ENCODE results near the gene SLC35A2. TPM values are rescaled to one million over a fixed set of nuclear protein-coding genes. Genes with fewer than 3 reads are reported as not detected.
"Not testable (repeated sequence)": the region's sequence is repeated elsewhere in the genome, so short reads cannot be mapped to it uniquely, and the experiment has no call there.

The SLC35A2 gene
- total RNA-seq, 2 donors from 2014 or later: 12.8 to 30.7 TPM

DNA sequence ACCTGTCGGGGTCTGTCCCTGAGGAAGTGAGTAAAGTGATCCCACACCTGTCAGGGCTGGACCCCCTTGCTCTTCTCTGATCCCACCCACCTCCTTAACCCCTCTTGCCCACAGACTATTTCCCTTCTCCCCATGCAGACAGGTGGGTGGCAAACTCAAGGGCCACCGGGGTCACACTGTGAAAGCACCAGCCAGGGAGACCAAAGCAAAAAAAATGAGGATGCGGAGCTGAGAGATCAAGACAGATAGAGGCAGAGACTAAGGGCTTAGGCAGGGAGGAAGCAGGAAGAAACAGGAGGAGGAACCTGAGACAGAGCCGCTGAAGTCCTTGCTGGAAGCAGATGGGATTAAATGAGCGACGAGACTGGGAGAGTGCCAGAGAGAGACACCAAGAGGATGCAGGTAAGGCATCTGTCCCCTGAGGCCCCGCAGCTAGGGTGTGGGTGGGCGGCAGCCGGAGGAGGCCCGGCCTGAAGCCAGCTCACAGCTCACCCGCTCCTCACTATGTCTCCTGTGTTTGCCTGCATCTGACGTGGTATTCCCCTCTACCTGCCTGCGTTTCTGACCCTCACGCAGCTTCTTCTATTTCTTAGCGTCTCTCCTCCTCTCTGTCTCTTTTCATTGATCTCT is 21.0 kb downstream of the SLC35A2 start:
- Histone ChIP-seq H3K27ac (no peak overlapping the region), H3K36me3 (no peaks in the 10 kb centered on the region), H3K4me3 (peak overlapping the region; percentile 85), H3K4me1 (ENCODE audit: control insufficient read depth in 1 of 2, low read depth in 2 of 2) (peaks cover 0 to 10% of the 10 kb centered on the region in 2 donors), H3K27me3 (replicated peaks; ENCODE audit: insufficient read depth) (no peaks in the 10 kb centered on the region), H3K9me3 (no peaks in the 10 kb centered on the region)
- DNase-seq (ENCODE audit: low spot score) (no peak), ATAC-seq (ENCODE audit: insufficient number of reproducible peaks, low FRiP score, low read depth) (no peak)
- TF ChIP-seq, protein P1, sequence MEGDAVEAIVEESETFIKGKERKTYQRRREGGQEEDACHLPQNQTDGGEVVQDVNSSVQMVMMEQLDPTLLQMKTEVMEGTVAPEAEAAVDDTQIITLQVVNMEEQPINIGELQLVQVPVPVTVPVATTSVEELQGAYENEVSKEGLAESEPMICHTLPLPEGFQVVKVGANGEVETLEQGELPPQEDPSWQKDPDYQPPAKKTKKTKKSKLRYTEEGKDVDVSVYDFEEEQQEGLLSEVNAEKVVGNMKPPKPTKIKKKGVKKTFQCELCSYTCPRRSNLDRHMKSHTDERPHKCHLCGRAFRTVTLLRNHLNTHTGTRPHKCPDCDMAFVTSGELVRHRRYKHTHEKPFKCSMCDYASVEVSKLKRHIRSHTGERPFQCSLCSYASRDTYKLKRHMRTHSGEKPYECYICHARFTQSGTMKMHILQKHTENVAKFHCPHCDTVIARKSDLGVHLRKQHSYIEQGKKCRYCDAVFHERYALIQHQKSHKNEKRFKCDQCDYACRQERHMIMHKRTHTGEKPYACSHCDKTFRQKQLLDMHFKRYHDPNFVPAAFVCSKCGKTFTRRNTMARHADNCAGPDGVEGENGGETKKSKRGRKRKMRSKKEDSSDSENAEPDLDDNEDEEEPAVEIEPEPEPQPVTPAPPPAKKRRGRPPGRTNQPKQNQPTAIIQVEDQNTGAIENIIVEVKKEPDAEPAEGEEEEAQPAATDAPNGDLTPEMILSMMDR (IDR thresholded peaks at IDR 0.05): no peak

DNA sequence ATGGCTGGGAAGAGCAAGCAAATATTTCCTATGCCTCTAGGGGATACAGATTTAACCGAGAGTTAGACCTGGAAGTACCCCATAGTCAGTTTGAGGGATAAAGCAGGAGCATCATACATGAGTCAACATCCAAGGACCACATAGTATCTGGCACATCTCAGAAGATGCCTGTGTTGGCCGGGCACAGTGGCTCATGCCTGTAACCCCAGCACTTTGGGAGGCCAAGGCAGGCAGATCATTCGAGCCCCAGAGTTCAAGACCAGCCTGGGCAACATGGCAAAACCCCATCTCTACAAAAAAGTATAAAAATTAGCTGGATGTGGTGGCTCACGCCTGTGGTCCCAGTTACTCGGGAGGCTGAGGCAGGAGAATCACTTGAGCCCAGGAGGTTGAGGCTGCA is 24.9 kb downstream of the SLC35A2 start:
- ATAC-seq (ENCODE audit: insufficient number of reproducible peaks, low FRiP score, low read depth); H3K4me3 ChIP-seq; H3K36me3 ChIP-seq; H3K27me3 ChIP-seq (replicated peaks; ENCODE audit: insufficient read depth); H3K9me3 ChIP-seq; H3K27ac ChIP-seq; H3K4me1 ChIP-seq (ENCODE audit: control insufficient read depth in 1 of 2, low read depth in 2 of 2); DNase-seq (ENCODE audit: low spot score): not testable (repeated sequence)

DNA sequence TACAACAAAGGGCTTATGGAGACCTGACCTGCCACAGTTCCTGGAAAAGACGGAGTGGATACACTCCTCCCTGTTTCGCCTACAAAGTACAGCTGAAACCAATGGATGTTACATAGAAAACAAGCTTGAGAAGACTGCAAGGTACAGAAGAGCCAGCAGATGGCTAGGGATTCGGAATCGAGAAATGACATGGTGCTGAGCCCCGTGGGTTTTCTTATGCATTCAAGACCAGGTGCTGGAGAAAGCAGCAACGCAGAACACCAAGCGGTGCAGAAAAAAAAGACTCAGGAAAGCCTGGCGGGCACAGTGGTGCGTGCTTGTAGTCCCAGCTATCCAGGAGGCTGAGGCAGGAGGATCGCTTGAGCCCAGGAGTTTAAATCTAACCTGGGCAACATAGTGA is 27.7 kb downstream of the SLC35A2 start:
- Histone ChIP-seq H3K9me3 (no peaks in the 10 kb centered on the region), H3K27me3 (replicated peaks; ENCODE audit: insufficient read depth) (no peaks in the 10 kb centered on the region), H3K4me3 (no peak overlapping the region), H3K27ac (no peak overlapping the region), H3K4me1 (ENCODE audit: control insufficient read depth in 1 of 2, low read depth in 2 of 2) (no peaks in the 10 kb centered on the region), H3K36me3 (no peaks in the 10 kb centered on the region)
- TF ChIP-seq, protein P1 (IDR thresholded peaks at IDR 0.05): no peak
- no peak for ATAC-seq (ENCODE audit: insufficient number of reproducible peaks, low FRiP score, low read depth)
- no peak for DNase-seq (ENCODE audit: low spot score)

DNA sequence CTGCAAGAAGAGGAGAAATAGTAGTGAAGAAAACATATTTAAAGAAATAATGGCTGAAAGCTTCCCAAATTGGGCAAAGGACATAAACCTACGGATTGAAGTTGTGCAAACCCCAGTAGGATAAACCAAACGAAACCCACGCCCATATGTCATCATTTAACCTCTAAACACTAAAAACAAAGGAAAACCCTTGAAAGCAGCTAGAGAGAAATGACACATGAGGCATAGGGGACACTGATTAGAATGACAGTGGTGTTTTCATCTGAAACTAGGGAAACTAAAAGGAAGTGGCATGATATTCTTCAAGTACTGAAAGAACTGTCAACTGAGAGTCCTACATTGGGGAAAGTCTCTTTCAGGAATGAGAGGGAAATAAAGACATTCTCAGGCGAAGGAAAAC is 34.5 kb downstream of the SLC35A2 start:
- not testable (repeated sequence) for H3K9me3 ChIP-seq; H3K4me1 ChIP-seq (ENCODE audit: control insufficient read depth in 1 of 2, low read depth in 2 of 2); DNase-seq (ENCODE audit: low spot score); H3K27me3 ChIP-seq (replicated peaks; ENCODE audit: insufficient read depth); H3K4me3 ChIP-seq; ATAC-seq (ENCODE audit: insufficient number of reproducible peaks, low FRiP score, low read depth); H3K36me3 ChIP-seq; H3K27ac ChIP-seq

DNA sequence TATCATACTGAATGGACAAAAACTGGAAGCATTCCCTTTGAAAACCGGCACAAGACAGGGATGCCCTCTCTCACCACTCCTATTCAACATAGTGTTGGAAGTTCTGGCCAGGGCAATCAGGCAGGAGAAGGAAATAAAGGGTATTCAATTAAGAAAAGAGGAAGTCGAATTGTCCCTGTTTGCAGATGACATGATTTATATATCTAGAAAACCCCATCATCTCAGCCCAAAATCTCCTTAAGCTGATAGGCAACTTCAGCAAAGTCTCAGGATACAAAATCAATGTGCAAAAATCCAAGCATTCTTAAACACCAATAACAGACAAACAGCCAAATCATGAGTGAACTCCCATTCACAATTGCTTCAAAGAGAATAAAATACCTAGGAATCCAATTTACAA is 39.4 kb downstream of the SLC35A2 start:
- H3K4me1 ChIP-seq (ENCODE audit: control insufficient read depth in 1 of 2, low read depth in 2 of 2); H3K36me3 ChIP-seq; H3K4me3 ChIP-seq; ATAC-seq (ENCODE audit: insufficient number of reproducible peaks, low FRiP score, low read depth); H3K27me3 ChIP-seq (replicated peaks; ENCODE audit: insufficient read depth); DNase-seq (ENCODE audit: low spot score); H3K27ac ChIP-seq; H3K9me3 ChIP-seq: not testable (repeated sequence)

DNA sequence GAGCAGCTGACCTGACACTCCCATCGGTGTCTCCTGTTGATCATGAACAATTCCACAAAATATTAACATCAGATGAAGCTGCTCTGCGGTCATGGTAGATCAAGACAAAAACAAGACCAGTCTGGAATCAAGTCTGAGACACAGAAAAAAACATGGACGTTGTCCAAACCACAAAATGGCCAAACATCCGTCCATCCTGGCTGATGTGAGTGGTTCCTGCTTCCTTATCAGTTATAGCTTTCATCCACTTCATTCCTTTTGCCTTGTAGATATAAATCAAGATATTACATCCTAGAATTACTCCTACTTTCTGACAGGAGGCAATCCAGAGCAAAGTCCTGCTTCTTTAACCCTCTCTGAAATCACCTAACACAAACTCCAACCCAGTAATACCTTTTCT is 47.2 kb downstream of the SLC35A2 start:
- Histone ChIP-seq H3K9me3 (no peaks in the 10 kb centered on the region), H3K4me3 (no peak overlapping the region), H3K4me1 (ENCODE audit: control insufficient read depth in 1 of 2, low read depth in 2 of 2) (no peaks in the 10 kb centered on the region), H3K27me3 (replicated peaks; ENCODE audit: insufficient read depth) (no peaks in the 10 kb centered on the region), H3K27ac (no peak overlapping the region), H3K36me3 (no peaks in the 10 kb centered on the region)
- TF ChIP-seq, protein P1 (IDR thresholded peaks at IDR 0.05): no peak
- ATAC-seq (ENCODE audit: insufficient number of reproducible peaks, low FRiP score, low read depth) (no peak), DNase-seq (ENCODE audit: low spot score) (no peak)

DNA sequence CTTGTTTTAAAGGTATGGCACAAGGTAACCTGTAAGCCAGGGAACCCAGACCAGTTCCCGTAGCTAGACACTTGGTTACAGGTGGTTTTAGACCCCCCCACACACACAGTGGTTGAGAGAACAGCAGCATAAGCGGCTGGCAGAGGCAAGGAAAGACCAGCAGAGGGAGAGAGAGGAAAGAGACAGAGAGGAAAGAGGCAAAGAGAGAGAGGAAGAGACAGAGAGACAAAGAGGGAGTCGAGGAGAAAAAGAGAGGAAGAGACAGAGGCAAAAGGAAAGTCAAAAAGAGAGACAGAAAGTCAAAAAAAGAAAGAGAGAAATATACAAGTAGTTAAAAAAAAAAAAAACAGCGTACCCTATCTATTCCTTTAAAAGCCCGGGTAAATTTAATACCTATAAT is 56.5 kb downstream of the SLC35A2 start:
- no peak overlapping the region for H3K27ac ChIP-seq
- TF ChIP-seq, protein P1 (IDR thresholded peaks at IDR 0.05): no peak
- H3K36me3 ChIP-seq: no peaks in the 10 kb centered on the region
- no peaks in the 10 kb centered on the region for H3K27me3 ChIP-seq (replicated peaks; ENCODE audit: insufficient read depth)
- no peaks in the 10 kb centered on the region for H3K4me1 ChIP-seq (ENCODE audit: control insufficient read depth in 1 of 2, low read depth in 2 of 2)
- DNase-seq (ENCODE audit: low spot score): no peak
- ATAC-seq (ENCODE audit: insufficient number of reproducible peaks, low FRiP score, low read depth): no peak
- H3K9me3 ChIP-seq: no peaks in the 10 kb centered on the region
- no peak overlapping the region for H3K4me3 ChIP-seq

DNA sequence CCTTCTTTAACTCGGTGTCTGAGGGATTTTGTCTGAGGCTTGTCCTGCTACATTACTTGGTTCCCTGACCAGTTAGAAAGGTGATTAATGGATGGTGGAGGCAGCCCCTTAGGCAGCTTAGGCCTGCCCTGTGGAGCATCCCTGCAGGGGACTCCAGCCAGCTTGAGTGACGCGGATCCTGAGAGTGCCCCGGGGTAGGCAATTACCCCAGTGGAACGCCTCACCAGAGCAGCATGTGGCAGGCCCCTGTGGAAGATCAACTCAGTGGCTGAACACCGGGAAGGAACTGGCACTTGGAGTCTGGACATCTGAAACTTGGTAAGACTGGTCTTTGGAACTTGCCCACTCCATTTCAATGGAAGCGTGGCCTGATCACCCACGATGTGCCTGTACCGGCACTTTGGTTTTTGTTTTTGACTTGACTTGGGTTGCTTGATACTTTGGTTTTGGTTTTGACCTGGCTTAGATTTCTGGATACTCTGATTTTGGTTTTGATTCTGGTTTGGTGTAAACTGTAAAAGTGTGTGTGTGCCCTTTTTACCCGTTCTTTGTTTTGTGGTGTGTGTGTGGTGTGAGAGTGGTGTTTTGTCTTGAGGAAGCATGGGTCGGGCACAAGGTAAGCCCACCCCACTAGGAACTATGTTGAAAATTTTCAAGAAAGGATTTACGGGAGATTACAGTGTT is 57.2 kb downstream of the SLC35A2 start:
- H3K9me3 ChIP-seq; H3K36me3 ChIP-seq; H3K27me3 ChIP-seq (replicated peaks; ENCODE audit: insufficient read depth); H3K27ac ChIP-seq; ATAC-seq (ENCODE audit: insufficient number of reproducible peaks, low FRiP score, low read depth); H3K4me1 ChIP-seq (ENCODE audit: control insufficient read depth in 1 of 2, low read depth in 2 of 2); H3K4me3 ChIP-seq; DNase-seq (ENCODE audit: low spot score): not testable (repeated sequence)

DNA sequence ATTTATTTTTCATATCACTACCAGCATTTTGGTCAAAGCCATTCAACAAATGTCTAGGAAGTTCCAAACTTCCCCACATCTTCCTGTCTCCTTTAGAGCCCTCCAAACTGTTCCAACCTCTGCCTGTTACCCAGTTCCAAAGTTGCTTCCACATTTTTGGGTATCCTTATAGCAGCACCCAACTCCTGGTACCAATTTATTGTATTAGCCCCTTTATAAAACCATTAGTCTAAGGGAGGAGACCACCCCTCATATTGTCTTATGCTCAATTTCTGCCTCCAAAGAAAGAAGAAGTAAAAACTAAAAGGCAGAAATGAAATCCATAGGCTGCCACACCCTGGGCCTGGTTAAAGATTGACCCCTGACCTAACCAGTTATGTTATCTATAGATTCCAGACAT is 58.0 kb downstream of the SLC35A2 start:
- ATAC-seq (ENCODE audit: insufficient number of reproducible peaks, low FRiP score, low read depth); H3K27me3 ChIP-seq (replicated peaks; ENCODE audit: insufficient read depth); DNase-seq (ENCODE audit: low spot score): not testable (repeated sequence)

More for the DNA sequence above, 58.0 kb downstream of the SLC35A2 start:
- H3K4me3 ChIP-seq; H3K36me3 ChIP-seq; H3K9me3 ChIP-seq; H3K27ac ChIP-seq; H3K4me1 ChIP-seq (ENCODE audit: control insufficient read depth in 1 of 2, low read depth in 2 of 2): not testable (repeated sequence)
